HepG2 (cell line): ENCODE measurements around the gene PAIP2. TPM values are rescaled to one million over a fixed set of nuclear protein-coding genes. Genes with fewer than 3 reads are reported as not detected.
A peak's percentile ranks its signal among the peaks of the same experiment; 100 is the strongest.

Source experiments
- CHD4 ChIP-seq: fragments of 200-600 bp; sonication (generic); IDR thresholded peaks from 2 replicates; pipeline ENCODE4 v1.7.0; 2017; ENCODE audit warnings: mild to moderate bottlenecking, low read length, borderline replicate concordance
- EZH2 ChIP-seq: conservative IDR thresholded peaks from 2 replicates; pipeline ENCODE4 v1.6.1; 2012; ENCODE audit warnings: mild to moderate bottlenecking, low read depth, low read length, moderate library complexity
- FOXM1 ChIP-seq: sonication (generic); formaldehyde crosslinking; IDR thresholded peaks from 2 replicates; pipeline ENCODE4 v1.5.0; 2020; ENCODE audit warnings: missing genetic modification reagents
- GABPB1 ChIP-seq: IDR thresholded peaks from 2 replicates; pipeline ENCODE4 v1.6.1; 2016; ENCODE audit warnings: mild to moderate bottlenecking, missing genetic modification reagents, moderate library complexity, missing compliant biosample characterization
- GATAD2A ChIP-seq: IDR thresholded peaks from 2 replicates; pipeline ENCODE4 v1.6.1; 2016
- NFIC ChIP-seq: IDR thresholded peaks from 2 replicates; pipeline ENCODE4 v1.6.1; 2012; ENCODE audit warnings: mild to moderate bottlenecking, low read length, inconsistent platforms
- SUZ12 ChIP-seq: fragments of 150-350 bp; IDR thresholded peaks from 2 replicates; pipeline ENCODE4 v1.6.1; 2014; ENCODE audit warnings: low read depth, low read length
- TARDBP ChIP-seq: sonication (generic); formaldehyde crosslinking; IDR thresholded peaks from 2 replicates; pipeline ENCODE4 v1.8.0; 2022; ENCODE audit warnings: mild to moderate bottlenecking, missing genetic modification reagents
- ZBTB42 ChIP-seq: sonication (generic); formaldehyde crosslinking; IDR thresholded peaks from 2 replicates; pipeline ENCODE4 v1.5.0; 2020; ENCODE audit warnings: mild to moderate bottlenecking, missing genetic modification reagents
- ZBTB7A ChIP-seq: sonication (generic); formaldehyde crosslinking; IDR thresholded peaks from 2 replicates; pipeline ENCODE4 v1.8.0; 2022; ENCODE audit warnings: mild to moderate bottlenecking, missing genetic modification reagents
- ZFAT ChIP-seq: sonication (generic); formaldehyde crosslinking; conservative IDR thresholded peaks from 2 replicates; pipeline ENCODE4 v1.8.1; 2023; ENCODE audit warnings: missing genetic modification reagents, inconsistent platforms
- ZKSCAN1 ChIP-seq: fragments of 150-350 bp; IDR thresholded peaks from 2 replicates; pipeline ENCODE4 v1.6.1; 2014; ENCODE audit warnings: low read length
- ZNF160 ChIP-seq: sonication (generic); formaldehyde crosslinking; IDR thresholded peaks from 2 replicates; pipeline ENCODE4 v1.8.0; 2022; ENCODE audit warnings: mild to moderate bottlenecking, inconsistent platforms, missing genetic modification reagents
- ZNF251 ChIP-seq: sonication (generic); formaldehyde crosslinking; IDR thresholded peaks from 2 replicates; pipeline ENCODE4 v1.9.0; 2021; ENCODE audit warnings: mild to moderate bottlenecking, missing genetic modification reagents
- ZNF337 ChIP-seq: sonication (generic); formaldehyde crosslinking; IDR thresholded peaks from 2 replicates; pipeline ENCODE4 v1.5.1; 2020; ENCODE audit warnings: missing genetic modification reagents, low read depth, mild to moderate bottlenecking, borderline replicate concordance
- ZNF34 ChIP-seq: sonication (generic); formaldehyde crosslinking; IDR thresholded peaks from 2 replicates; pipeline ENCODE4 v1.4.0; 2020; ENCODE audit warnings: mild to moderate bottlenecking, missing genetic modification reagents, borderline replicate concordance
- ZNF343 ChIP-seq: sonication (generic); formaldehyde crosslinking; IDR thresholded peaks from 2 replicates; pipeline ENCODE4 v1.4.0; 2020; ENCODE audit warnings: mild to moderate bottlenecking, missing genetic modification reagents
- ZNF367 ChIP-seq: sonication (generic); formaldehyde crosslinking; IDR thresholded peaks from 2 replicates; pipeline ENCODE4 v1.4.0; 2020; ENCODE audit warnings: missing genetic modification reagents, borderline replicate concordance
- ZNF451 ChIP-seq: sonication (generic); formaldehyde crosslinking; IDR thresholded peaks from 2 replicates; pipeline ENCODE4 v1.5.0; 2020; ENCODE audit warnings: mild to moderate bottlenecking, missing genetic modification reagents
- ZNF773 ChIP-seq: sonication (generic); formaldehyde crosslinking; IDR thresholded peaks from 2 replicates; pipeline ENCODE4 v1.4.0; 2020; ENCODE audit warnings: missing genetic modification reagents, borderline replicate concordance
- ZNF883 ChIP-seq: sonication (generic); formaldehyde crosslinking; IDR thresholded peaks from 2 replicates; pipeline ENCODE4 v1.5.1; 2020; ENCODE audit warnings: mild to moderate bottlenecking, missing genetic modification reagents; ENCODE audit errors: not compliant biosample characterization
- polyA plus RNA-seq, 8 experiments: library from polyadenylated mRNA; depleted of rRNA in 3 of 8; stranded (reverse) in 7 of 8; unstranded in 1 of 8; fragments of >200 nt; fragmentation: Illumina TruSeq in 4 of 8; extraction: Trizol in 4 of 8; gene quantifications; 2 replicates each; pipeline versions ENCODE4 v1.2.1 to v1.2.3, GENCODE V29; 2011 to 2016; ENCODE audit warnings: low read depth in 4 of 8, missing spikeins in 1 of 8, mixed read lengths in 1 of 8; ENCODE audit not compliant: insufficient read depth in 1 of 8
- total RNA-seq, 5 experiments: library from RNA; depleted of rRNA; stranded (reverse); fragments of >200 nt; fragmentation: Illumina TruSeq; extraction: Trizol; gene quantifications; 2 replicates each; pipeline ENCODE4 v1.2.3, GENCODE V29; 2016; ENCODE audit warnings: low read depth in 1 of 5
- TF ChIP-seq, protein P1 (sequence below): sonication (generic); formaldehyde crosslinking; IDR thresholded peaks from 2 replicates; pipeline ENCODE4 v1.5.0; 2020; ENCODE audit warnings: missing genetic modification reagents, mild to moderate bottlenecking, borderline replicate concordance
- TF ChIP-seq, protein P2 (sequence below): sonication (generic); formaldehyde crosslinking; IDR thresholded peaks from 2 replicates; pipeline ENCODE4 v1.4.0; 2020; ENCODE audit warnings: mild to moderate bottlenecking, missing genetic modification reagents
- TF ChIP-seq, protein P3 (sequence below): sonication (generic); formaldehyde crosslinking; IDR thresholded peaks from 2 replicates; pipeline ENCODE4 v1.5.0; 2020; ENCODE audit warnings: mild to moderate bottlenecking, low read depth, missing genetic modification reagents, borderline replicate concordance
- TF ChIP-seq, protein P4 (sequence below): sonication (generic); formaldehyde crosslinking; IDR thresholded peaks from 2 replicates; pipeline ENCODE4 v1.5.0; 2020; ENCODE audit warnings: missing genetic modification reagents, mild to moderate bottlenecking, borderline replicate concordance
- TF ChIP-seq, protein P5 (sequence below): sonication (generic); formaldehyde crosslinking; IDR thresholded peaks from 2 replicates; pipeline ENCODE4 v1.9.0; 2022; ENCODE audit warnings: low read depth, missing genetic modification reagents

Gene PAIP2
- total and polyA plus RNA-seq, 2 of the 13 experiments (the other 11 are each of a cell fraction or from before 2014, with no cell fraction given): 61.5 to 76.3 TPM

DNA sequence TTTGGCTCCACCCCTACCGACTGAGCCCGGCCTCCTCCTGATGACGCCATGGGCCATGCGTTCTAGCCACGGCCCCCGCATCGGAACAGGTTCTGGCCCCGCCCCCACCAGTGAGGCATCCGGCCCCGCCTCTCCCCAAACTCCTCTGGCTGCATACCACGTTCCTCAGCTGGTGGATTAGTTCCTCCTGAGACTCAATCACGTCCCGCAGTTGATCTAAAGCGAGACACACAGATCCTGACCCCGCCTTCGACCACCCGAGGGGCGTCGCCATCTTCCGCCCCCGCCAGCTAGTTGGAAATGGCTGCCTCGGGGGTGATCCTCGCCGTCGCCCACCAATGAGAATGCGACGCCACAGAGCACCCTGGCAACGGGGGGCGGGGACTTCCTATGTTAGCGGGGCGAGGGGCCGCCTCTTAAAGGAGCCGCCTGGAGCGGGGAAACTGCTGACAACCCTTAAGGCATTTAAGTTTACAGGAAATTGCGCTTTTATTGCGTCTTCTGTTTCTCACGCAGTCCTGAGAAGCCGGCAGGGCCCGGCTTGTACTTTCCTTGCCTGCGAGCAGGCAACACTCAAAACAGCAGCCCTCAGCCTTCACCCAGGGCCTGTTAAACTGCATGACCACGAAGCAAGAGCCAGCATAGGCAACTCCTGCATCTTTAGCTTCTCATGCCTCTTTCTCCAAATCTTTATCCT is 62.3 kb downstream of the PAIP2 start, which contains the start of gene SPATA24 (continued):
- TF ChIP-seq ZNF160 (CRISPR knock-in tag): no peak
- TF ChIP-seq GABPB1: peak; percentile 83
- no peak for TF ChIP-seq ZFAT (CRISPR knock-in tag)
- TF ChIP-seq, protein P1, sequence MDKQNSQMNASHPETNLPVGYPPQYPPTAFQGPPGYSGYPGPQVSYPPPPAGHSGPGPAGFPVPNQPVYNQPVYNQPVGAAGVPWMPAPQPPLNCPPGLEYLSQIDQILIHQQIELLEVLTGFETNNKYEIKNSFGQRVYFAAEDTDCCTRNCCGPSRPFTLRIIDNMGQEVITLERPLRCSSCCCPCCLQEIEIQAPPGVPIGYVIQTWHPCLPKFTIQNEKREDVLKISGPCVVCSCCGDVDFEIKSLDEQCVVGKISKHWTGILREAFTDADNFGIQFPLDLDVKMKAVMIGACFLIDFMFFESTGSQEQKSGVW: no peak
- TF ChIP-seq CHD4: no peak
- TF ChIP-seq ZKSCAN1: no peak
- TF ChIP-seq ZNF251: no peak
- TF ChIP-seq ZNF451 (CRISPR knock-in tag): no peak
- TF ChIP-seq, protein P2, sequence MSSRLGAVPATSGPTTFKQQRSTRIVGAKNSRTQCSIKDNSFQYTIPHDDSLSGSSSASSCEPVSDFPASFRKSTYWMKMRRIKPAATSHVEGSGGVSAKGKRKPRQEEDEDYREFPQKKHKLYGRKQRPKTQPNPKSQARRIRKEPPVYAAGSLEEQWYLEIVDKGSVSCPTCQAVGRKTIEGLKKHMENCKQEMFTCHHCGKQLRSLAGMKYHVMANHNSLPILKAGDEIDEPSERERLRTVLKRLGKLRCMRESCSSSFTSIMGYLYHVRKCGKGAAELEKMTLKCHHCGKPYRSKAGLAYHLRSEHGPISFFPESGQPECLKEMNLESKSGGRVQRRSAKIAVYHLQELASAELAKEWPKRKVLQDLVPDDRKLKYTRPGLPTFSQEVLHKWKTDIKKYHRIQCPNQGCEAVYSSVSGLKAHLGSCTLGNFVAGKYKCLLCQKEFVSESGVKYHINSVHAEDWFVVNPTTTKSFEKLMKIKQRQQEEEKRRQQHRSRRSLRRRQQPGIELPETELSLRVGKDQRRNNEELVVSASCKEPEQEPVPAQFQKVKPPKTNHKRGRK (CRISPR knock-in tag): no peak
- TF ChIP-seq TARDBP: no peak
- peak; percentile 84 for TF ChIP-seq ZNF883
- TF ChIP-seq, protein P3, sequence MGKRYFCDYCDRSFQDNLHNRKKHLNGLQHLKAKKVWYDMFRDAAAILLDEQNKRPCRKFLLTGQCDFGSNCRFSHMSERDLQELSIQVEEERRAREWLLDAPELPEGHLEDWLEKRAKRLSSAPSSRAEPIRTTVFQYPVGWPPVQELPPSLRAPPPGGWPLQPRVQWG (CRISPR knock-in tag): no peak
- TF ChIP-seq, protein P4, sequence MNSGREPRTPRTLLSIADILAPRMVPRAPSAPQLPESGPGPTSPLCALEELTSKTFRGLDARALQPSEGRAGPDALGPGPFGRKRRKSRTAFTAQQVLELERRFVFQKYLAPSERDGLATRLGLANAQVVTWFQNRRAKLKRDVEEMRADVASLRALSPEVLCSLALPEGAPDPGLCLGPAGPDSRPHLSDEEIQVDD (CRISPR knock-in tag): no peak
- TF ChIP-seq, protein P5, sequence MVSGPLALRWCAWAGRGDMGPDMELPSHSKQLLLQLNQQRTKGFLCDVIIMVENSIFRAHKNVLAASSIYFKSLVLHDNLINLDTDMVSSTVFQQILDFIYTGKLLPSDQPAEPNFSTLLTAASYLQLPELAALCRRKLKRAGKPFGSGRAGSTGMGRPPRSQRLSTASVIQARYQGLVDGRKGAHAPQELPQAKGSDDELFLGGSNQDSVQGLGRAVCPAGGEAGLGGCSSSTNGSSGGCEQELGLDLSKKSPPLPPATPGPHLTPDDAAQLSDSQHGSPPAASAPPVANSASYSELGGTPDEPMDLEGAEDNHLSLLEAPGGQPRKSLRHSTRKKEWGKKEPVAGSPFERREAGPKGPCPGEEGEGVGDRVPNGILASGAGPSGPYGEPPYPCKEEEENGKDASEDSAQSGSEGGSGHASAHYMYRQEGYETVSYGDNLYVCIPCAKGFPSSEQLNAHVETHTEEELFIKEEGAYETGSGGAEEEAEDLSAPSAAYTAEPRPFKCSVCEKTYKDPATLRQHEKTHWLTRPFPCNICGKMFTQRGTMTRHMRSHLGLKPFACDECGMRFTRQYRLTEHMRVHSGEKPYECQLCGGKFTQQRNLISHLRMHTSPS (CRISPR knock-in tag): no peak
- no peak for TF ChIP-seq ZBTB42
- 0 out of 2 replicates have a peak, but pooled peaks have one; percentile 55 for TF ChIP-seq ZNF337 (CRISPR knock-in tag)
- no peak for TF ChIP-seq ZNF367 (CRISPR knock-in tag)
- TF ChIP-seq EZH2: no peak
- TF ChIP-seq ZNF343 (CRISPR knock-in tag): no peak
- no peak for TF ChIP-seq SUZ12
- peak; percentile 66; the same call in 1 of the 2 replicates for TF ChIP-seq ZBTB7A (CRISPR knock-in tag)
- TF ChIP-seq GATAD2A (CRISPR knock-in tag): no peak
- no peak for TF ChIP-seq ZNF773
- TF ChIP-seq FOXM1: no peak
- no peak for TF ChIP-seq ZNF34 (CRISPR knock-in tag)
- TF ChIP-seq NFIC: no peak
